ENCODE data around the gene SERINC5. TPM values are rescaled to one million over a fixed set of nuclear protein-coding genes. Genes with fewer than 3 reads are reported as not detected.

Gene SERINC5
- 128 to 139 TPM (median 139 TPM) in 3 replicates for total RNA-seq (2021)
- percentile 91 among the genes with signal in this experiment for Bru-seq, nascent RNA
- long read RNA-seq, experiment 1, full-length matches to known transcripts: 15 of 70 reads
- long read RNA-seq, experiment 1, partial matches to known transcripts: 8 of 70 reads
- long read RNA-seq, experiment 1, other reads (novel, unspliced or antisense): 47 of 70 reads
- long read RNA-seq, experiment 2, full-length matches to known transcripts: 11 of 112 reads
- long read RNA-seq, experiment 2, partial matches to known transcripts: 2 of 112 reads
- long read RNA-seq, experiment 2, other reads (novel, unspliced or antisense): 99 of 112 reads
- long read RNA-seq, experiment 3, partial matches to known transcripts: 0 of 13 reads
- long read RNA-seq, experiment 3, other reads (novel, unspliced or antisense): 13 of 13 reads

DNA sequence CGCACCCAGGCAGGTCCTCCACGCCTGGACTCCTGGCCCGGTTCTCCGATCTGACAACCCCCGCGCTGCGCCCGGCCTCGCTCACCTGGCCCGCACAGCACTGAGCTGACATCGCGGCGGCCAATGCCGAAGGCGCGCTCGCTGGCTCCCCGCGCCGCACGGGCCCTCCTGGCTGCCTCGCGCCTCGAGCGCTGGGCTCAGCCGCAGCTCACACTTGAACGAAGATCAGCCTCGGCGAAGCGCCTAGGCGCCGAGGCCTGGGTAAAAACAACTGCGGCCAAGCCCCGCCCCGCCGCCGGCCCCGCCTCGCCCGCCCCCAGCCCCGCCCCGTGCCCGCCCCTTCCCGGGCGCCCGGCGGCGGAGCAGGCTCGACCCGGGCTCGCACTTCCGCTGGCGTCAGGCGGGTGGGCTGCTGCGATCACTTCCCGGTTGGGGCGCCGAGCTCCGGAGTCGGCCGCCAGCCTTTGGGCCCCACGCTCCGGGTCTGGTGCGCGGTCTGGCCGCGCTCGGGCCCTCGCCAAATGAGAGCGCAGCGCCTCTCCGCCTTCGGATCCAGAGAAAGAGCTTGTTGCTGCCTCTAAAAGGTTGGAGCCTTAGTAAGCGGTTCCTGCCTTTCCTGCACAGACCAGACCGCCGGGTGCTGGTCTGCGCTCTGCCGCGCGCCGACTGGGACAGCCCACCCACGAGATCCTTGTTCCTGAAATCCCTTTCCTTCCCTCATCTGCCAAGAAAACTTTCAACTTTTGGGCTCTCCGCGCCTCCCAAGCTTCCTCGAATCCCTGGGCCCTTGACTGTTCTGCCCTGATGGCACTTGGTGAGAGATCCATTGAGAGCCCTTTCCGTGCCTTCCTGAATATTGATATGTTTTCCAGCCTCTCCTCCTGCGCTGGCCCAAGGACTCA lies at the start of gene SERINC5:
Gene SERINC5, minus strand, starts transcription at position 238 of the 902 bp plus-strand sequence. Its CDS starts 126 bp downstream, at position 112.
- DNase-seq (ENCODE audit: low spot score) (peak; percentile 78), ATAC-seq (peak; percentile 46)
- H3K27me3 Mint-ChIP-seq (ENCODE audit: low read depth): peaks cover 3% of the 10 kb centered on the region; the same call in 1 of the 2 replicates
- H3K4me1 Mint-ChIP-seq: peaks cover 58% of the 10 kb centered on the region
- peaks cover 11% of the 10 kb centered on the region for H3K36me3 Mint-ChIP-seq
- peak within 1 kb of the TSS; percentile 100 for H3K4me3 Mint-ChIP-seq
- H3K9me3 Mint-ChIP-seq: 0 out of 2 replicates have a peak, but pooled peaks cover 3% of the 10 kb centered on the region
- CTCF ChIA-PET: interaction anchor here (0.6 to 5.0 kb wide), 11 partner anchors 9 to 1124 kb away, joined by 3 to 31 read pairs (median 4); no protein-coding TSS in a partner anchor
- H3K27ac Mint-ChIP-seq: peak within 1 kb of the TSS; percentile 98
- POLR2A ChIA-PET: interaction anchor here (0.6 to 3.0 kb wide), 19 partner anchors 9 to 280 kb away, joined by 3 to 37 read pairs (median 6); no protein-coding TSS in a partner anchor
- TF ChIP-seq ATF1 (CRISPR knock-in tag; IDR thresholded peaks at IDR 0.05) (0 out of 2 replicates have a peak, but pooled peaks have one; percentile 38), NR2C2 (CRISPR knock-in tag; IDR thresholded peaks at IDR 0.05) (no peak), EMX1 (CRISPR knock-in tag; IDR thresholded peaks at IDR 0.05) (no peak), NFE2L1 (CRISPR knock-in tag; IDR thresholded peaks at IDR 0.05) (0 out of 2 replicates have a peak, but pooled peaks have one; percentile 11), PRRX2 (CRISPR knock-in tag; IDR thresholded peaks at IDR 0.05) (no peak), IRF2 (CRISPR knock-in tag; IDR thresholded peaks at IDR 0.05; ENCODE audit: borderline replicate concordance, low read depth) (0 out of 2 replicates have a peak, but pooled peaks have one; percentile 18), GTF2I (CRISPR knock-in tag; conservative IDR thresholded peaks at IDR 0.05) (no peak), ZNF219 (CRISPR knock-in tag; IDR thresholded peaks at IDR 0.05; ENCODE audit: borderline replicate concordance) (no peak), JUN (CRISPR knock-in tag; IDR thresholded peaks at IDR 0.05) (0 out of 2 replicates have a peak, but pooled peaks have one; percentile 22), TP53 (CRISPR knock-in tag; IDR thresholded peaks at IDR 0.05) (peak; percentile 82), SMAD4 (CRISPR knock-in tag; IDR thresholded peaks at IDR 0.05) (no peak), CREM (CRISPR knock-in tag; IDR thresholded peaks at IDR 0.05) (no peak), KAT7 (CRISPR knock-in tag; IDR thresholded peaks at IDR 0.05; ENCODE audit: borderline replicate concordance) (peak; percentile 26; the same call in 1 of the 2 replicates), ZNF263 (CRISPR knock-in tag; IDR thresholded peaks at IDR 0.05; ENCODE audit: low read depth) (no peak), ZNF423 (CRISPR knock-in tag; IDR thresholded peaks at IDR 0.05) (no peak), SP1 (CRISPR knock-in tag; conservative IDR thresholded peaks at IDR 0.05) (peak; percentile 94), ZNF121 (CRISPR knock-in tag; IDR thresholded peaks at IDR 0.05) (peak; percentile 98), ETV6 (CRISPR knock-in tag; IDR thresholded peaks at IDR 0.05) (peak; percentile 92), CBFB (CRISPR knock-in tag; IDR thresholded peaks at IDR 0.05; ENCODE audit: low read depth) (no peak), TEAD1 (CRISPR knock-in tag; IDR thresholded peaks at IDR 0.05) (0 out of 2 replicates have a peak, but pooled peaks have one; percentile 15)
- TF ChIP-seq, protein P1, sequence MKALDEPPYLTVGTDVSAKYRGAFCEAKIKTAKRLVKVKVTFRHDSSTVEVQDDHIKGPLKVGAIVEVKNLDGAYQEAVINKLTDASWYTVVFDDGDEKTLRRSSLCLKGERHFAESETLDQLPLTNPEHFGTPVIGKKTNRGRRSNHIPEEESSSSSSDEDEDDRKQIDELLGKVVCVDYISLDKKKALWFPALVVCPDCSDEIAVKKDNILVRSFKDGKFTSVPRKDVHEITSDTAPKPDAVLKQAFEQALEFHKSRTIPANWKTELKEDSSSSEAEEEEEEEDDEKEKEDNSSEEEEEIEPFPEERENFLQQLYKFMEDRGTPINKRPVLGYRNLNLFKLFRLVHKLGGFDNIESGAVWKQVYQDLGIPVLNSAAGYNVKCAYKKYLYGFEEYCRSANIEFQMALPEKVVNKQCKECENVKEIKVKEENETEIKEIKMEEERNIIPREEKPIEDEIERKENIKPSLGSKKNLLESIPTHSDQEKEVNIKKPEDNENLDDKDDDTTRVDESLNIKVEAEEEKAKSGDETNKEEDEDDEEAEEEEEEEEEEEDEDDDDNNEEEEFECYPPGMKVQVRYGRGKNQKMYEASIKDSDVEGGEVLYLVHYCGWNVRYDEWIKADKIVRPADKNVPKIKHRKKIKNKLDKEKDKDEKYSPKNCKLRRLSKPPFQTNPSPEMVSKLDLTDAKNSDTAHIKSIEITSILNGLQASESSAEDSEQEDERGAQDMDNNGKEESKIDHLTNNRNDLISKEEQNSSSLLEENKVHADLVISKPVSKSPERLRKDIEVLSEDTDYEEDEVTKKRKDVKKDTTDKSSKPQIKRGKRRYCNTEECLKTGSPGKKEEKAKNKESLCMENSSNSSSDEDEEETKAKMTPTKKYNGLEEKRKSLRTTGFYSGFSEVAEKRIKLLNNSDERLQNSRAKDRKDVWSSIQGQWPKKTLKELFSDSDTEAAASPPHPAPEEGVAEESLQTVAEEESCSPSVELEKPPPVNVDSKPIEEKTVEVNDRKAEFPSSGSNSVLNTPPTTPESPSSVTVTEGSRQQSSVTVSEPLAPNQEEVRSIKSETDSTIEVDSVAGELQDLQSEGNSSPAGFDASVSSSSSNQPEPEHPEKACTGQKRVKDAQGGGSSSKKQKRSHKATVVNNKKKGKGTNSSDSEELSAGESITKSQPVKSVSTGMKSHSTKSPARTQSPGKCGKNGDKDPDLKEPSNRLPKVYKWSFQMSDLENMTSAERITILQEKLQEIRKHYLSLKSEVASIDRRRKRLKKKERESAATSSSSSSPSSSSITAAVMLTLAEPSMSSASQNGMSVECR (CRISPR knock-in tag; IDR thresholded peaks at IDR 0.05; ENCODE audit: borderline replicate concordance): peak; percentile 48
- TF ChIP-seq, protein P2, sequence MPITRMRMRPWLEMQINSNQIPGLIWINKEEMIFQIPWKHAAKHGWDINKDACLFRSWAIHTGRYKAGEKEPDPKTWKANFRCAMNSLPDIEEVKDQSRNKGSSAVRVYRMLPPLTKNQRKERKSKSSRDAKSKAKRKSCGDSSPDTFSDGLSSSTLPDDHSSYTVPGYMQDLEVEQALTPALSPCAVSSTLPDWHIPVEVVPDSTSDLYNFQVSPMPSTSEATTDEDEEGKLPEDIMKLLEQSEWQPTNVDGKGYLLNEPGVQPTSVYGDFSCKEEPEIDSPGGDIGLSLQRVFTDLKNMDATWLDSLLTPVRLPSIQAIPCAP (CRISPR knock-in tag; IDR thresholded peaks at IDR 0.05): peak; percentile 55; the same call in 1 of the 2 replicates
- TF ChIP-seq, protein P3, sequence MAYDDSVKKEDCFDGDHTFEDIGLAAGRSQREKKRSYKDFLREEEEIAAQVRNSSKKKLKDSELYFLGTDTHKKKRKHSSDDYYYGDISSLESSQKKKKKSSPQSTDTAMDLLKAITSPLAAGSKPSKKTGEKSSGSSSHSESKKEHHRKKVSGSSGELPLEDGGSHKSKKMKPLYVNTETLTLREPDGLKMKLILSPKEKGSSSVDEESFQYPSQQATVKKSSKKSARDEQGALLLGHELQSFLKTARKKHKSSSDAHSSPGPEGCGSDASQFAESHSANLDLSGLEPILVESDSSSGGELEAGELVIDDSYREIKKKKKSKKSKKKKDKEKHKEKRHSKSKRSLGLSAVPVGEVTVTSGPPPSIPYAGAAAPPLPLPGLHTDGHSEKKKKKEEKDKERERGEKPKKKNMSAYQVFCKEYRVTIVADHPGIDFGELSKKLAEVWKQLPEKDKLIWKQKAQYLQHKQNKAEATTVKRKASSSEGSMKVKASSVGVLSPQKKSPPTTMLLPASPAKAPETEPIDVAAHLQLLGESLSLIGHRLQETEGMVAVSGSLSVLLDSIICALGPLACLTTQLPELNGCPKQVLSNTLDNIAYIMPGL (CRISPR knock-in tag; IDR thresholded peaks at IDR 0.05): peak; percentile 45; the same call in 1 of the 2 replicates
- TF ChIP-seq, protein P4, sequence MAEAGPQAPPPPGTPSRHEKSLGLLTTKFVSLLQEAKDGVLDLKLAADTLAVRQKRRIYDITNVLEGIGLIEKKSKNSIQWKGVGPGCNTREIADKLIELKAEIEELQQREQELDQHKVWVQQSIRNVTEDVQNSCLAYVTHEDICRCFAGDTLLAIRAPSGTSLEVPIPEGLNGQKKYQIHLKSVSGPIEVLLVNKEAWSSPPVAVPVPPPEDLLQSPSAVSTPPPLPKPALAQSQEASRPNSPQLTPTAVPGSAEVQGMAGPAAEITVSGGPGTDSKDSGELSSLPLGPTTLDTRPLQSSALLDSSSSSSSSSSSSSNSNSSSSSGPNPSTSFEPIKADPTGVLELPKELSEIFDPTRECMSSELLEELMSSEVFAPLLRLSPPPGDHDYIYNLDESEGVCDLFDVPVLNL (CRISPR knock-in tag; IDR thresholded peaks at IDR 0.05; ENCODE audit: borderline replicate concordance, low read depth): no peak
- TF ChIP-seq, protein P5, sequence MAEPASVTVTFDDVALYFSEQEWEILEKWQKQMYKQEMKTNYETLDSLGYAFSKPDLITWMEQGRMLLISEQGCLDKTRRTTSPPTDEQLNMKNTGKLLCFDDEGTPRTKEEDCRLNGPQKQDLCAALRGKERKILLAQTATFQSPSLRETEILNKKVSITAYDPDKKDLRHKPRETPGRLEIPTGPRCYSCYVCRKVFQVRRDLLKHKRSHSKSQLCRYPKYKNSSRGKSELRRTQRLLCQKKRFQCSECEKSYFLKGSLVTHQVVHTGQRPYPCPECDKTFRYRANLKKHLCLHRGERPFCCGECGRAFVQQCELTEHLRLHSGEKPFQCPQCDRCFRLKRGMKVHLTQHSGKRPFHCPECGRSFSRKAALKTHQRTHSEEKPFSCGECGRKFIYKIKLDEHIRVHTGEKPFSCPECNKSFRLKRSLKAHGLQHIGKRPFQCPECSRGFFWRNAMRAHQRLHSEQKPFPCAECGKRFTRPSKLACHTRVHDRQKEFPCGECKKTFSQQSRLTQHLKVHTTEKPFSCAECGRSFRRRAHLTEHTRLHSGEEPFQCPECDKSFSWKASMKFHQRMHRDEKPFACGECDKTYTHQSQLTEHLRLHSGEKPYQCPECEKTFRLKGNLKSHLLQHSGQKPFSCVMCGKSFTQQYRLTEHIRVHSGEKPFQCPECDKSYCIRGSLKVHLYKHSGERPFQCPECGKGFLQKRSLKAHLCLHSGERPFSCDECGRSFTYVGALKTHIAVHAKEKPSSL (CRISPR knock-in tag; conservative IDR thresholded peaks at IDR 0.05): no peak

Measured in WTC11 (cell line).